Measurements from ENCODE around the gene ENTR1. TPM values are rescaled to one million over a fixed set of nuclear protein-coding genes. Genes with fewer than 3 reads are reported as not detected.
A peak's percentile ranks its signal among the peaks of the same experiment; 100 is the strongest.

Gene ENTR1
- polyA plus RNA-seq, 3 donors: 3.3 to 60.0 (median 9.6) TPM

DNA sequence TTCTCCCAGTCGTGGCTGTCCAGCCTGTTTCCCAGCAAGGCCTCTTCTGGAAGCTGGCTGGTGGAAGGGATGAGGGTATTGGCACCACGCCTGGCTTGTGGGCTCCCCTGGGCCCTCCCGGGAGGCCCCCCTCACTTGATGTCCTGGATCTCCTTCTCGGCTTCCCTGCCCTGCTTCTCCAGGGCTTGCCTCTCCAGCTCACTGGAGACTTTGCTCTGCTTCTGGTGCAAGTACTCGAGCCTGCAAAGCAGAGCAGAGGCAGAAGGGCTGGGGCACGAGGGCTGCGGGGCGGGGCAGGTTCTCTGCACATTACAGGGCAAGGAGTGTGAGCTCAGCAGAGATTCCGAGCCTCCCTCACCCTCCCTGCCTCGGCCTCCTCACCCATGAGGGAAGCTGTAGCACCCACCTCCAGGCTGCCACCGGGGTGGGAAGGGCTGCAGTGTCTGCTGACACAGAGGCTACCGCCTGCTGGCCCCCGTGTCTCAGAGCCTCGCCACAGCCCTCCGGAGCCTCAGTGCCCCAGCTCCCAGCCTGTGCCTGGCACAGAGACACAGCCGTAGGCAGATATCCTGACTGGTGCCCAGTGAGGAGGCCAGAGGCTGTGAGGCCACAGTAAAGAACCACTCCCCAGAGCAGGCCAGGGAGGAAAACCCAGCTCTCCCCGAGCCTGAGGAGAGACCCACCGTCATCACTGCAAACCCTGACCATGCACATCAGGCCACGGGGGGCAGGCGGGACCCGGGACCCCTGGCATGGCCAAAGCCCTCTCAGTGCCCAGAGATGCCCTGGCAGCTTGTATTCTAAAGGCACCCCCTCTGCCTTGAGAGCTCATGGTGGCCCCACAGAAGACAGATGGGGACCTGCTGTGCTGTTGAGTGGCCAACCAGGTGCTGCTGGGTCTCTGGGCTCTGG lies 17.6 kb downstream of the ENTR1 start:
- H3K4me2 ChIP-seq (replicated peaks; ENCODE audit: extremely low read depth, low read length, poor library complexity, severe bottlenecking): no peak overlapping the region
- H3K27me3 Mint-ChIP-seq (ENCODE audit: low read depth in 3 of 3): peaks cover 0 to 2% (median 0%) of the 10 kb centered on the region in 3 donors
- TF ChIP-seq, protein P1, sequence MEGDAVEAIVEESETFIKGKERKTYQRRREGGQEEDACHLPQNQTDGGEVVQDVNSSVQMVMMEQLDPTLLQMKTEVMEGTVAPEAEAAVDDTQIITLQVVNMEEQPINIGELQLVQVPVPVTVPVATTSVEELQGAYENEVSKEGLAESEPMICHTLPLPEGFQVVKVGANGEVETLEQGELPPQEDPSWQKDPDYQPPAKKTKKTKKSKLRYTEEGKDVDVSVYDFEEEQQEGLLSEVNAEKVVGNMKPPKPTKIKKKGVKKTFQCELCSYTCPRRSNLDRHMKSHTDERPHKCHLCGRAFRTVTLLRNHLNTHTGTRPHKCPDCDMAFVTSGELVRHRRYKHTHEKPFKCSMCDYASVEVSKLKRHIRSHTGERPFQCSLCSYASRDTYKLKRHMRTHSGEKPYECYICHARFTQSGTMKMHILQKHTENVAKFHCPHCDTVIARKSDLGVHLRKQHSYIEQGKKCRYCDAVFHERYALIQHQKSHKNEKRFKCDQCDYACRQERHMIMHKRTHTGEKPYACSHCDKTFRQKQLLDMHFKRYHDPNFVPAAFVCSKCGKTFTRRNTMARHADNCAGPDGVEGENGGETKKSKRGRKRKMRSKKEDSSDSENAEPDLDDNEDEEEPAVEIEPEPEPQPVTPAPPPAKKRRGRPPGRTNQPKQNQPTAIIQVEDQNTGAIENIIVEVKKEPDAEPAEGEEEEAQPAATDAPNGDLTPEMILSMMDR (IDR thresholded peaks at IDR 0.05): no peak
- H3K4me1 Mint-ChIP-seq: no peaks in the 10 kb centered on the region
- no peak overlapping the region for H3K27ac ChIP-seq (ENCODE audit: low read depth in 1 of 2, low read length in 2 of 2)
- peaks cover 78 to 93% of the 10 kb centered on the region in 2 donors for H3K36me3 ChIP-seq (replicated peaks in 1 of 2; ENCODE audit: control insufficient read depth in 1 of 2, insufficient read depth in 2 of 2, low read length in 2 of 2)
- no peaks in the 10 kb centered on the region for H3K9me3 ChIP-seq (replicated peaks in 1 of 2; ENCODE audit: control insufficient read depth in 1 of 2, insufficient read depth in 1 of 2, low read length in 2 of 2)
- DNase-seq: no peak
- no peaks in the 10 kb centered on the region for H3K9me3 Mint-ChIP-seq
- no peaks in the 10 kb centered on the region for H3K79me2 ChIP-seq (ENCODE audit: insufficient read depth, low read length)
- intact Hi-C loops (cut with micrococcal nuclease): no loop called here
- no peaks in the 10 kb centered on the region for H3K27me3 ChIP-seq (ENCODE audit: control insufficient read depth in 2 of 2, insufficient read depth in 2 of 2, low read length in 2 of 2)
- no peak overlapping the region for H3K9ac ChIP-seq (ENCODE audit: insufficient read depth, low read length, poor library complexity, severe bottlenecking)
- H3K4me3 Mint-ChIP-seq: no peak overlapping the region
- peak overlapping the region in 1 of 7 donors; percentile 16 for H3K27ac Mint-ChIP-seq
- H3K4me1 ChIP-seq (ENCODE audit: control insufficient read depth in 1 of 2, insufficient read depth in 2 of 2, low read length in 2 of 2): no peaks in the 10 kb centered on the region
- peaks cover 67 to 95% of the 10 kb centered on the region in 2 donors for H3K36me3 Mint-ChIP-seq
- H4K20me1 ChIP-seq (ENCODE audit: insufficient read depth, low read length): no peaks in the 10 kb centered on the region
- H2AFZ ChIP-seq (ENCODE audit: insufficient read depth, low read depth, low read length, poor library complexity, severe bottlenecking): no peak overlapping the region
- no peak overlapping the region for H3K4me3 ChIP-seq (replicated peaks in 1 of 3; ENCODE audit: low read depth in 2 of 3, low read length in 3 of 3)
- 98% methylated on average over 20 of the region's 21 CpGs for WGBS (ENCODE audit: insufficient coverage)

DNA sequence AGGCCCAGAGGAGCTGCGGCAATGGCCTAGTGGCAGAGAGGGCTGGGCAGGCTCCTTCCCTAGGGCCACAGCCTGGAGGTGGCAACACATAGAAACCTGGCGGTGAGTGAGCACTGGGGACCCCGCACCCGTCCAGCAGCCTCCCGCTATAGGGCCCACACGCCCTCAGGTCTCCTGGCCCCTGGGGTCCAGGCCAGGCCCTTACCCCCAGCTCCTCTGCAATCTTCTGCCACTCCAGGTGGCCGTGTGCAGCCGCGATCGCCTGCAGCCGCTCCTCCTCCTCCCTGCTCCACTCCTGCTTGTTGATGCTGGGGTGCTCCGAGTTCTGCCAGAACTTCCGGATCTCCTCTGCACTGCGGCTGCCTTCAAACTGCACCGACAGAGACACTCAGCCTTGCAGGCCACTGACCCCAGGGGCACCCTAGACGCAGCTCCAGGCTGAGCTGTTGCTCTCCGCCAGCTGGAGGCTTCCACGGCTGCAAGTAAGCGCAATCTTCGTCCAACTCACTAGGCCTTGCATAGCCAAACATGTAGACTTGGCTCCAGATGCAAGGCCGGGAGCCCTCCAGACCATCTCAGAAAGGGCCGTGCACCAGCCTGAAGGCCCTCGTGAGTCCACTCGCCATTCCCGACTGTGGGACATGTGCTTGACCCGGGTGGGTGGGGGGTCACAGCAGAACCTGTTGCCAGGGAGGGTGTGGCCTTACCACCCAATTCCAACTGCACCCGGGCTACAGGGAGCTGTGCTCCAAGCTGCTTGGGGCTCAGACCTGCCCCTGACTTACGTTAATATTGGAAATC lies 18.5 kb downstream of the ENTR1 start:
- Histone ChIP-seq H3K36me3 (replicated peaks in 1 of 2; ENCODE audit: control insufficient read depth in 1 of 2, insufficient read depth in 2 of 2, low read length in 2 of 2) (peaks cover 79 to 97% of the 10 kb centered on the region in 2 donors), H2AFZ (ENCODE audit: insufficient read depth, low read depth, low read length, poor library complexity, severe bottlenecking) (no peak overlapping the region), H3K4me2 (replicated peaks; ENCODE audit: extremely low read depth, low read length, poor library complexity, severe bottlenecking) (no peak overlapping the region), H3K79me2 (ENCODE audit: insufficient read depth, low read length) (no peaks in the 10 kb centered on the region), H3K27ac (ENCODE audit: low read depth in 1 of 2, low read length in 2 of 2) (no peak overlapping the region), H3K4me1 (ENCODE audit: control insufficient read depth in 1 of 2, insufficient read depth in 2 of 2, low read length in 2 of 2) (no peaks in the 10 kb centered on the region), H3K27me3 (ENCODE audit: control insufficient read depth in 2 of 2, insufficient read depth in 2 of 2, low read length in 2 of 2) (no peaks in the 10 kb centered on the region), H3K9me3 (replicated peaks in 1 of 2; ENCODE audit: control insufficient read depth in 1 of 2, insufficient read depth in 1 of 2, low read length in 2 of 2) (no peaks in the 10 kb centered on the region), H4K20me1 (ENCODE audit: insufficient read depth, low read length) (no peaks in the 10 kb centered on the region), H3K9ac (ENCODE audit: insufficient read depth, low read length, poor library complexity, severe bottlenecking) (no peak overlapping the region), H3K4me3 (replicated peaks in 1 of 3; ENCODE audit: low read depth in 2 of 3, low read length in 3 of 3) (no peak overlapping the region)
- Mint-ChIP-seq H3K36me3 (peaks cover 70 to 97% of the 10 kb centered on the region in 2 donors), H3K27me3 (ENCODE audit: low read depth in 3 of 3) (peaks cover 0 to 2% (median 0%) of the 10 kb centered on the region in 3 donors), H3K4me3 (no peak overlapping the region), H3K4me1 (no peaks in the 10 kb centered on the region), H3K9me3 (no peaks in the 10 kb centered on the region), H3K27ac (no peak overlapping the region)
- no peak for DNase-seq
- TF ChIP-seq, protein P1 (IDR thresholded peaks at IDR 0.05): no peak
- intact Hi-C loops (cut with micrococcal nuclease): no loop called here
- 97% methylated on average over 23 of the region's 28 CpGs for WGBS (ENCODE audit: insufficient coverage)

Data from CD14-positive monocyte (primary cell).